Breast epithelium (tissue), 4 donors: ENCODE measurements around the gene ABLIM2. TPM values are rescaled to one million over a fixed set of nuclear protein-coding genes. Genes with fewer than 3 reads are reported as not detected.

Source experiments
- DNase-seq, 2 donors: peaks; one replicate each; pipeline ENCODE4 v3.0.0-alpha.2; 2019; ENCODE audit warnings: low spot score in 2 of 2
- H3K27ac ChIP-seq, 2 donors: fragments of 200-600 bp; sonication (generic) in 1 of 2; one replicate each; pipeline ENCODE4 v1.5.1; 2016 to 2019; ENCODE audit warnings: mild to moderate bottlenecking in 1 of 2
- H3K27me3 ChIP-seq, 2 donors: fragments of 200-600 bp; sonication (generic) in 1 of 2; one replicate each; pipeline versions ENCODE4 v1.5.1 to v1.6.0; 2017 to 2019; ENCODE audit warnings: control low read depth in 1 of 2, mild to moderate bottlenecking in 1 of 2
- H3K36me3 ChIP-seq: fragments of 200-600 bp; one replicate; pipeline ENCODE4 v1.5.1; 2019
- H3K4me1 ChIP-seq, 2 donors: fragments of 200-600 bp; sonication (generic); one replicate each; pipeline ENCODE4 v1.5.1; 2016 to 2019; ENCODE audit warnings: control low read depth in 1 of 2
- H3K4me3 ChIP-seq, 3 donors: fragments of 200-600 bp; sonication (generic); 1 replicate in 2 of 3; 2 replicates in 1 of 3; pipeline ENCODE4 v1.5.1; 2016 to 2019; ENCODE audit warnings: mild to moderate bottlenecking in 3 of 3, moderate library complexity in 2 of 3
- H3K9me3 ChIP-seq, 2 donors: fragments of 200-600 bp; sonication (generic) in 1 of 2; one replicate each; pipeline ENCODE4 v1.5.1; 2016 to 2019; ENCODE audit warnings: control low read depth in 1 of 2
- CTCF ChIP-seq, 3 donors: fragments of 450-650 bp; IDR thresholded peaks; one replicate each; pipeline ENCODE4 v1.5.1; 2016 to 2017; ENCODE audit warnings: antibody characterized with exemption in 3 of 3, mild to moderate bottlenecking in 3 of 3, moderate library complexity in 3 of 3
- POLR2A ChIP-seq: fragments of 450-650 bp; IDR thresholded peaks from one replicate; pipeline ENCODE4 v1.6.1; 2016; ENCODE audit warnings: antibody characterized with exemption, mild to moderate bottlenecking, moderate library complexity
- POLR2AphosphoS5 ChIP-seq, 3 donors: sonication (generic); formaldehyde crosslinking; IDR thresholded peaks; one replicate each; pipeline ENCODE4 v1.6.1; 2017; ENCODE audit warnings: antibody characterized with exemption in 3 of 3
- intact Hi-C: fragments of 100-400 bp; cut with DNase I; formaldehyde crosslinking; loops from one replicate; pipeline ENCODE4 v1.15.1; 2023; ENCODE audit warnings: low total_unique reads
- total RNA-seq, 3 donors: library from RNA; depleted of rRNA; stranded (reverse); fragments of >200 nt; gene quantifications; one replicate each; pipeline ENCODE4 v1.1.0, GENCODE V29; 2016

Gene ABLIM2
- total RNA-seq, 3 donors from 2014 or later, result 4.8 to 11.5 (median 8.2) TPM

- intact Hi-C loops, result no loop called here
- DNase-seq, result no peak
- TF ChIP-seq CTCF (IDR thresholded peaks at IDR 0.05) (no peak), POLR2A (no peak), POLR2AphosphoS5 (IDR thresholded peaks at IDR 0.05) (no peak)
- no peak overlapping the region for H3K4me3 ChIP-seq
- no peaks in the 10 kb centered on the region for H3K36me3 ChIP-seq
- H3K27ac ChIP-seq, result no peak overlapping the region
- H3K9me3 ChIP-seq, result no peaks in the 10 kb centered on the region
- H3K4me1 ChIP-seq, result peaks cover 0 to 4% of the 10 kb centered on the region in 2 donors
- no peaks in the 10 kb centered on the region for H3K27me3 ChIP-seq
These were observed 112.7 kb downstream of the ABLIM2 start for GRCh38 chr4:8045909-8046308.

GRCh38 chr4:8044699-8045098, 113.9 kb downstream of the ABLIM2 start:
- Histone ChIP-seq H3K4me1 (no peaks in the 10 kb centered on the region), H3K9me3 (no peaks in the 10 kb centered on the region), H3K36me3 (no peaks in the 10 kb centered on the region), H3K4me3 (no peak overlapping the region), H3K27ac (no peak overlapping the region), H3K27me3 (no peaks in the 10 kb centered on the region)
- DNase-seq, result no peak
- intact Hi-C loops, result no loop called here
- no peak for TF ChIP-seq POLR2AphosphoS5 (IDR thresholded peaks at IDR 0.05)
- no peak for TF ChIP-seq CTCF (IDR thresholded peaks at IDR 0.05)
- no peak for TF ChIP-seq POLR2A

GRCh38 chr4:8044244-8044643, 114.4 kb downstream of the ABLIM2 start:
- Histone ChIP-seq H3K27me3 (no peaks in the 10 kb centered on the region), H3K36me3 (no peaks in the 10 kb centered on the region), H3K27ac (no peak overlapping the region), H3K9me3 (no peaks in the 10 kb centered on the region), H3K4me3 (no peak overlapping the region), H3K4me1 (no peaks in the 10 kb centered on the region)
- intact Hi-C loops, result no loop called here
- TF ChIP-seq POLR2A (no peak), CTCF (IDR thresholded peaks at IDR 0.05) (no peak), POLR2AphosphoS5 (IDR thresholded peaks at IDR 0.05) (no peak)
- no peak for DNase-seq

- Histone ChIP-seq H3K9me3 (no peaks in the 10 kb centered on the region), H3K27me3 (no peaks in the 10 kb centered on the region), H3K4me1 (no peaks in the 10 kb centered on the region), H3K36me3 (no peaks in the 10 kb centered on the region), H3K27ac (no peak overlapping the region), H3K4me3 (no peak overlapping the region)
- no peak for TF ChIP-seq POLR2AphosphoS5 (IDR thresholded peaks at IDR 0.05)
- TF ChIP-seq CTCF (IDR thresholded peaks at IDR 0.05), result no peak
- TF ChIP-seq POLR2A, result no peak
- DNase-seq, result no peak
- intact Hi-C loops, result no loop called here
These were observed 115.0 kb downstream of the ABLIM2 start for GRCh38 chr4:8043596-8043995.

- Histone ChIP-seq H3K27me3 (no peaks in the 10 kb centered on the region), H3K27ac (no peak overlapping the region), H3K4me3 (no peak overlapping the region), H3K9me3 (no peaks in the 10 kb centered on the region), H3K36me3 (no peaks in the 10 kb centered on the region), H3K4me1 (no peaks in the 10 kb centered on the region)
- no peak for DNase-seq
- TF ChIP-seq CTCF (IDR thresholded peaks at IDR 0.05) (no peak), POLR2A (no peak), POLR2AphosphoS5 (IDR thresholded peaks at IDR 0.05) (no peak)
- intact Hi-C loops, result no loop called here
These were observed 116.7 kb downstream of the ABLIM2 start for GRCh38 chr4:8041868-8042267.
